Right atrium auricular region (tissue), 2 donors: Measurements from ENCODE around the gene NLRC3. TPM values are rescaled to one million over a fixed set of nuclear protein-coding genes. Genes with fewer than 3 reads are reported as not detected.

Source experiments
- DNase-seq: peaks from one replicate; pipeline ENCODE4 v3.0.0-alpha.2; 2019; ENCODE audit warnings: low spot score
- H3K27ac ChIP-seq, 2 donors: fragments of 200-600 bp; sonication (generic); 1 replicate in 1 of 2; 2 replicates in 1 of 2; pipeline ENCODE4 v1.5.1; 2016 to 2019
- H3K27me3 ChIP-seq, 2 donors: fragments of 200-600 bp; sonication (generic); one replicate each; pipeline versions ENCODE4 v1.5.1 to v1.6.0; 2017 to 2019
- H3K36me3 ChIP-seq: fragments of 200-600 bp; sonication (generic); one replicate; pipeline ENCODE4 v1.5.1; 2016
- H3K4me1 ChIP-seq, 2 donors: fragments of 200-600 bp; sonication (generic); one replicate each; pipeline versions ENCODE4 v1.5.1 to v1.6.0; 2017 to 2019
- H3K4me3 ChIP-seq, 2 donors: fragments of 200-600 bp; sonication (generic); 1 replicate in 1 of 2; 2 replicates in 1 of 2; pipeline ENCODE4 v1.5.1; 2017 to 2019; ENCODE audit warnings: mild to moderate bottlenecking in 1 of 2, moderate library complexity in 1 of 2
- H3K9me3 ChIP-seq, 2 donors: fragments of 200-600 bp; sonication (generic); one replicate each; pipeline ENCODE4 v1.5.1; 2019
- CTCF ChIP-seq, 2 donors: fragments of 200-600 bp; sonication (generic); IDR thresholded peaks; one replicate each; pipeline ENCODE4 v1.5.1; 2019; ENCODE audit warnings: antibody characterized with exemption in 2 of 2
- total RNA-seq, 2 donors: library from RNA; depleted of rRNA; stranded (reverse); fragments of >200 nt; gene quantifications; one replicate each; pipeline ENCODE4 v1.1.0, GENCODE V29; 2016

NLRC3 gene
- total RNA-seq, 2 donors from 2014 or later, result 0.85 to 1.1 TPM

DNA sequence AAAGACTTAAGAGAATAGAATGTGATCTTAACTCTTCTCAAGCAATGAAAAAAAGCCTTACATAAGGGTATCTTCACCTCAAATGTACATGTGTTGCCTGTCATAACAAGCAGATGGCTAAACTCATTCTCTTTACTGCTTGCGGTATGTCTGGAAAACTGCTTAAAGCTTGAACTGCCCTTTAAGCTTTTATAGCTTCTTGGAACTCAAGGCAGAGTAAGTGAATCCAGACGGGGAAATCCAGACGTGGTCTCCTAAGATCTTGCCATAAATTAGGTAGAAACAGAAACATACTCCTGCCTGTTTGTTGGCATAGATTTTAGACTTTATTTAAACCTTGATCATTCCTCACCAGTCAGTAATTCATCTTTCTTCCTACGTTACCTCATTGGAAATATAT lies 56.8 kb downstream of the NLRC3 start:
- DNase-seq, result no peak
- H3K9me3 ChIP-seq, result no peaks in the 10 kb centered on the region
- H3K27me3 ChIP-seq, result no peaks in the 10 kb centered on the region
- no peaks in the 10 kb centered on the region for H3K4me1 ChIP-seq
- H3K36me3 ChIP-seq, result peaks cover 60% of the 10 kb centered on the region
- no peak for TF ChIP-seq CTCF (IDR thresholded peaks at IDR 0.05)
- no peak overlapping the region for H3K4me3 ChIP-seq
- no peak overlapping the region for H3K27ac ChIP-seq

DNA sequence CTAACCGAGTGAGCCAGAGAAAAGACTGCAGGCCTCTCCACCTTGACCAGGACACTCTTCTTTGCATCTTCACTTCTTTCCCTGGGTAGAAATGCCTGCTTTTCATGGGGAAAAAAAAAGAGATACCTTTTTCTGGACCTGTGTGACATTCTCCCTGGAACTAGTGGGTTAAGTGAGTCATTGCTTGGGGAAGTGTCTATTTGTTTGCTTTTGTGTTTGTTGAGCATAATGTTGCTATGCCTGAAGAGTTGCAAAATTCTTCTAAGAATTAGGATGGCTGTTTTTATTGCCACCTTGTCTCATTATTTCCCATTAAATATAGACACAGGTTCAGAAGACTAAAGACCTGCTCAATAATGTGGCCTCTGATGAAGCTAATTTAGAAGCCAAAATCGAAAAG lies 57.6 kb downstream of the NLRC3 start:
- DNase-seq, result no peak
- H3K27me3 ChIP-seq, result no peaks in the 10 kb centered on the region
- H3K4me3 ChIP-seq, result no peak overlapping the region
- TF ChIP-seq CTCF (IDR thresholded peaks at IDR 0.05), result no peak
- H3K4me1 ChIP-seq, result no peaks in the 10 kb centered on the region
- peaks cover 57% of the 10 kb centered on the region for H3K36me3 ChIP-seq
- no peak overlapping the region for H3K27ac ChIP-seq
- H3K9me3 ChIP-seq, result no peaks in the 10 kb centered on the region

DNA sequence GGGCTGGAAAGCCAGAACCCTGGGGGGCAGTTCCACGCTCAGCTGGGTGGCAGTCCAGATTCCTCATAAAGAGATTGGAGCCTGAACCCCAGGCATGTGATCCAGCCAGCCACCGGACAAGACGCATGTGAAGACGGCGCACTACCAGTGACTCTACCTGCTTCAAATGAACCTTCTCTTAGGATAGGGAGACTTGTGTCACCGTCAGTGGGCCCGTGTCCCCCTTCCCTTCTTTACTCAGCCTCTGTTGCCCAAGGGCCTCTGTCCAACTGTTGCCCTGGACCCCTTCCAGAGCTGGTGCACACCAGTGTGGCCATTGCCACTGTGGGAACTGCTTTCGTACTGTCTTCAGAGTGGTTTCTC lies 58.2 kb downstream of the NLRC3 start:
- TF ChIP-seq CTCF (IDR thresholded peaks at IDR 0.05), result no peak
- no peaks in the 10 kb centered on the region for H3K9me3 ChIP-seq
- H3K36me3 ChIP-seq, result peaks cover 61% of the 10 kb centered on the region
- H3K4me1 ChIP-seq, result no peaks in the 10 kb centered on the region
- H3K27me3 ChIP-seq, result no peaks in the 10 kb centered on the region
- no peak overlapping the region for H3K27ac ChIP-seq
- H3K4me3 ChIP-seq, result no peak overlapping the region
- no peak for DNase-seq

GRCh38 chr16:3518292-3518985 lies 58.8 kb downstream of the NLRC3 start:
- Histone ChIP-seq H3K4me1 (no peaks in the 10 kb centered on the region), H3K4me3 (no peak overlapping the region), H3K36me3 (peaks cover 61% of the 10 kb centered on the region), H3K9me3 (no peaks in the 10 kb centered on the region), H3K27ac (no peak overlapping the region), H3K27me3 (no peaks in the 10 kb centered on the region)
- TF ChIP-seq CTCF (IDR thresholded peaks at IDR 0.05), result no peak
- no peak for DNase-seq

DNA sequence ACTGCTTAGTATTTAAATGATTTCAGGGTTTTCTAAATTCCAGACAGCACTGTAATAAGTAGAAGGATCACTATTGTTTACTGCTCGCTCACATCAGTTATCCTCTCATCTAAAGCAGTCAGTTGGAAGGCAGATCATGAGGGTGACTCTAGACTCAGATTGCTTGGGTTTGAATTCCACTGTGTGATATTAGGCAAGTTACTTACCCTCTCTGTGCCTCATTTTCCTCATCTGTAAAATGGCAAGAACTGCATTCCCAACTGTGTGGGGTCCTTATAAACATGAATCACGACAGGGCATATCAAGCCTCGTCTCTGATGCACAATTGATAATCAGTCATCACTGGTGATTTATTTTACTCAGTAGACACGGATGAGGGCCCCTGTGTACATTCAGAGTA lies 61.3 kb downstream of the NLRC3 start:
- H3K36me3 ChIP-seq, result peaks cover 74% of the 10 kb centered on the region
- no peak for TF ChIP-seq CTCF (IDR thresholded peaks at IDR 0.05)

DNA sequence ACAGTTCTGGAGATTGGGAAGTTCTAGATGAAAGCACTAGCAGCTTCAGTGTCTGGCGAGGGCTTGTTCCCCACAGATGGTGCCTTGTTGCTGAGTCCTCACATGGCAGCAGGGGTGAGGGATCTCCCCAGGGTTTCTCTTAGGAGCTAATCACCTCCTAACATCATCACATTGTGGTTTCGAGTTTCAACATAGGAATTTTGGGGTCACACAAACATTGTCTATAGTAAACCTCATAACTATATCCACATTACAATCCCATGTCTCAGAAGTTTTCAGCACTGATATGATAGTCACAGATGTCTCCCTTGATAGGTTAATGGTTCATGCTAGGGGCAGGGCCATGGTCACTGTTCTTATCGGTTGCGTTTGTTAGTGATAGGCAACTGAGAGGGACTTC lies 62.6 kb downstream of the NLRC3 start:
- no peak for DNase-seq
- H3K36me3 ChIP-seq, result peaks cover 72% of the 10 kb centered on the region
- TF ChIP-seq CTCF (IDR thresholded peaks at IDR 0.05), result no peak
- no peak overlapping the region for H3K4me3 ChIP-seq
- no peaks in the 10 kb centered on the region for H3K27me3 ChIP-seq
- H3K27ac ChIP-seq, result no peak overlapping the region
- no peaks in the 10 kb centered on the region for H3K4me1 ChIP-seq
- no peaks in the 10 kb centered on the region for H3K9me3 ChIP-seq

More for the DNA sequence above, 61.3 kb downstream of the NLRC3 start:
- Histone ChIP-seq H3K4me1 (no peaks in the 10 kb centered on the region), H3K4me3 (no peak overlapping the region), H3K27ac (no peak overlapping the region), H3K27me3 (no peaks in the 10 kb centered on the region), H3K9me3 (no peaks in the 10 kb centered on the region)
- no peak for DNase-seq
